Transverse colon (tissue), 4 donors: ENCODE results near the gene SH2D4B. TPM values are rescaled to one million over a fixed set of nuclear protein-coding genes. Genes with fewer than 3 reads are reported as not detected.

Source experiments
- DNase-seq: peaks from one replicate; pipeline ENCODE4 v3.0.0-alpha.2; 2019
- H3K27ac ChIP-seq, 4 donors: fragments of 200-600 bp; sonication (generic); 2 replicates each; pipeline ENCODE4 v1.5.1; 2016 to 2018; ENCODE audit warnings: inconsistent platforms in 4 of 4
- H3K27me3 ChIP-seq: fragments of 200-600 bp; sonication (generic); 2 replicates; pipeline ENCODE4 v1.5.1; 2017; ENCODE audit warnings: inconsistent platforms
- H3K36me3 ChIP-seq, 4 donors: fragments of 200-600 bp; sonication (generic); 2 replicates each; pipeline ENCODE4 v1.5.1; 2017 to 2019; ENCODE audit warnings: inconsistent platforms in 4 of 4
- H3K4me1 ChIP-seq, 4 donors: fragments of 200-600 bp; sonication (generic); 2 replicates each; pipeline ENCODE4 v1.5.1; 2017 to 2020; ENCODE audit warnings: inconsistent platforms in 4 of 4
- H3K4me3 ChIP-seq, 4 donors: fragments of 200-600 bp; sonication (generic); 1 replicate in 1 of 4; 2 replicates in 3 of 4; pipeline versions ENCODE4 v1.5.1 to v1.6.1; 2017 to 2019; ENCODE audit warnings: inconsistent platforms in 4 of 4
- H3K9me3 ChIP-seq, 2 donors: fragments of 200-600 bp; sonication (generic); 2 replicates each; pipeline ENCODE4 v1.5.1; 2017 to 2019; ENCODE audit warnings: inconsistent platforms in 2 of 2
- EP300 ChIP-seq: sonication (generic); formaldehyde crosslinking; IDR thresholded peaks from one replicate; pipeline ENCODE4 v1.6.1; 2017; ENCODE audit warnings: antibody characterized with exemption, low read depth
- POLR2A ChIP-seq: fragments of 450-650 bp; IDR thresholded peaks from one replicate; pipeline ENCODE4 v1.6.1; 2016; ENCODE audit warnings: antibody characterized with exemption, mild to moderate bottlenecking, moderate library complexity
- POLR2AphosphoS5 ChIP-seq, 3 donors: sonication (generic); formaldehyde crosslinking; IDR thresholded peaks; one replicate each; pipeline ENCODE4 v1.6.1; 2016; ENCODE audit warnings: antibody characterized with exemption in 3 of 3
- WGBS, 2 donors: methylation state at CpG; one replicate each; pipeline ENCODE4 v1.1.5; 2018; ENCODE audit warnings: low coverage in 1 of 2; 5-methylcytosine and 5-hydroxymethylcytosine counted together
- in situ Hi-C, 4 donors: fragments of 200-750 bp; cut with MboI; loops; one replicate each; pipeline versions ENCODE4 v1.15.0 to v1.15.1; 2017; ENCODE audit warnings: low sequenced_read_pairs in 3 of 4, low pct_ligation_motif_present in 1 of 4, low pct_unique_long_range_greater_than_20kb in 1 of 4
- intact Hi-C: fragments of 100-400 bp; cut with DNase I; formaldehyde crosslinking; loops from one replicate; pipeline ENCODE4 v1.15.1; 2023; ENCODE audit warnings: low total_unique reads
- total RNA-seq, 4 donors: library from RNA; depleted of rRNA; stranded (reverse); fragments of >200 nt; gene quantifications; one replicate each; pipeline ENCODE4 v1.1.0, GENCODE V29; 2016
- TF ChIP-seq, protein P1 (sequence below), 5 experiments: fragments of 200-600 bp in 3 of 5; fragments of 450-650 bp in 2 of 5; sonication (generic) in 3 of 5; IDR thresholded peaks; 1 replicate in 2 of 5; 2 replicates in 3 of 5; pipeline ENCODE4 v1.5.1; 2016 to 2017; ENCODE audit warnings: antibody characterized with exemption in 5 of 5, inconsistent platforms in 3 of 5, mild to moderate bottlenecking in 2 of 5, moderate library complexity in 1 of 5

Gene SH2D4B
- total RNA-seq, 4 donors from 2014 or later: 0.32 TPM; not detected in 3

DNA sequence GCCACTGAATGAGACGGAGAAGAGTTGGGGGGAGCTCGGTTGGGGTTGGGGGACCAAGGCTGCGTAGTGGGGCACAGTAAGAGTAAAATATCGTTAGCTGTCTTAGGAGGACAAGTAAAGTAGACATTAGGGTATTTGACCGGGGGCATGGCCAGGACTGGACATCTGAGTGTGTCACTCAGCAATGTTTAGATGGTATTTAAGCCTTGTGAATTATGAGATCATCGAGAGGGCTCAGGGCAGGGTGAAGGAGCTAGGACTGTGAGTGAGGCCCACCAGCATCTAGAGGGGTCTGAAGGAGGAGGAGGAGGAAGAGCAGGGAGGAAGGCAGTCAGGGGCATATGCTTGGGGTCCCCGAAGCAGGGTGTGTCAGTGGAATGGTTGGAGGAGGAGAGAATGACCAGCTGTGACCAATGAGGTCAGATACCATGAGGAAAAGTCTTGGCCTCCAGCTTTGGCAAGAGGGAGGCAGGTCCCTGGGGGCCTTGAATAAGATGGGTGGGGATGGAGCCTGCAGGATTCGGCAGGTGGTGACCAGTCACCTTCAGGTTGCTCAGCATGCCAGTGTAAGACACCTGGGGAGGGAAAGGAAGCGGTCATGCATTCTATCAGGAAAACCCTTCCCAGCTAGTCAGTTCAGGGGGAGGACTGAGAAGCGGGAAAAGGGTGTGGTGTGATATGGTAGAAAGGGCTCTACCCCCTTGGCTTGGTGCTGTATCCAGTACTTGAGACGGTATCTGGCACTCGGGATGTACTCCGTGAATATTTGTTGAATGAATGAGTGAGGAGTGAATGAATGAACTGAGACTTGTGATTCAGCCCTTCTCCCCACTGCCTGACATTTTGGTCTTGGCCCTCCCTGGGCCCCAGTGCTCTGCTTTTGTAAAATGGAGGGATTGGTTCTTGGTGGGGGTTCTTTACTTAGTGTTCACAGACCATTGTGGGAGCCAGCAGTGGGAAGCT, 34.8 kb upstream of the SH2D4B start:
- TF ChIP-seq, protein P1, sequence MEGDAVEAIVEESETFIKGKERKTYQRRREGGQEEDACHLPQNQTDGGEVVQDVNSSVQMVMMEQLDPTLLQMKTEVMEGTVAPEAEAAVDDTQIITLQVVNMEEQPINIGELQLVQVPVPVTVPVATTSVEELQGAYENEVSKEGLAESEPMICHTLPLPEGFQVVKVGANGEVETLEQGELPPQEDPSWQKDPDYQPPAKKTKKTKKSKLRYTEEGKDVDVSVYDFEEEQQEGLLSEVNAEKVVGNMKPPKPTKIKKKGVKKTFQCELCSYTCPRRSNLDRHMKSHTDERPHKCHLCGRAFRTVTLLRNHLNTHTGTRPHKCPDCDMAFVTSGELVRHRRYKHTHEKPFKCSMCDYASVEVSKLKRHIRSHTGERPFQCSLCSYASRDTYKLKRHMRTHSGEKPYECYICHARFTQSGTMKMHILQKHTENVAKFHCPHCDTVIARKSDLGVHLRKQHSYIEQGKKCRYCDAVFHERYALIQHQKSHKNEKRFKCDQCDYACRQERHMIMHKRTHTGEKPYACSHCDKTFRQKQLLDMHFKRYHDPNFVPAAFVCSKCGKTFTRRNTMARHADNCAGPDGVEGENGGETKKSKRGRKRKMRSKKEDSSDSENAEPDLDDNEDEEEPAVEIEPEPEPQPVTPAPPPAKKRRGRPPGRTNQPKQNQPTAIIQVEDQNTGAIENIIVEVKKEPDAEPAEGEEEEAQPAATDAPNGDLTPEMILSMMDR (IDR thresholded peaks at IDR 0.05): no peak
- TF ChIP-seq EP300 (no peak), POLR2A (no peak), POLR2AphosphoS5 (IDR thresholded peaks at IDR 0.05) (no peak)
- Histone ChIP-seq H3K27me3 (no peaks in the 10 kb centered on the region), H3K9me3 (no peaks in the 10 kb centered on the region), H3K4me1 (peaks cover 38 to 81% (median 59%) of the 10 kb centered on the region in 4 donors), H3K36me3 (no peaks in the 10 kb centered on the region), H3K27ac (peak overlapping the region; percentile 65 to 85 (median 82)), H3K4me3 (no peak overlapping the region)
- intact Hi-C loops (loop anchor here (10.0 kb wide), 1 partner anchor 118 kb away; no protein-coding TSS in a partner anchor), in situ Hi-C loops (loop anchor here (5.0 to 10.0 kb wide), 4 partner anchors 56 to 118 kb away; no protein-coding TSS in a partner anchor)
- 86 to 88% methylated on average over 2 to 13 of the region's 13 CpGs for WGBS, 2 donors
- DNase-seq: no peak

DNA sequence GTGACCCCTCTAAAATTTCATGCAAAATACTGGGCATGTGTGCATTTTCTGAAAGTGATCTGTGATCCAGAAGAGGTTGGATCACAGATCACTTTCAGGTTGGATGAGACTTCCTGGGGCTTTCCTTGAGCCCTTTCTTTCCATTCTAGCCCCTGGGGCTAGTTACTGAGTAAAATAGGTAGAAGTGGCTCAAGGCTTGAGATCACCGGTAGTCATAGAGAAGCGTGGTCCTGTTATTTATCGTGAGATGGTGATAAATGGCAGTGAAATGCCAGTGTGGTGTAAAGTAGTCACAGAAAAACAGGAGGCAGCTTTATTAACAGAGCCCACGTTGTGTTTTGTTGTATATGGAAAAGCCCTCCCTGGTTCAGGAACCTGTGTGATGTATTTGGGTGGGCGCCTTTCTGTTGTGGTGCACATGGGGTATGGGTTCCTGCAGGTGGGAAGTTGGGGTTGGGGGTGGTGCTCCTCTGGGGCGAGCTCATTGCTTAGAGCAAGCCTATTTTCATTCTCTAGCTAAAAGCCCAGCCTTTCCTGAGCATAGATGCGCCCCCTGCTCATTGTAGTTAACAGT, 34.0 kb upstream of the SH2D4B start:
- peaks cover 30 to 73% (median 51%) of the 10 kb centered on the region in 4 donors for H3K4me1 ChIP-seq
- no peaks in the 10 kb centered on the region for H3K27me3 ChIP-seq
- in situ Hi-C loops: loop anchor here (5.0 to 10.0 kb wide), 4 partner anchors 56 to 119 kb away; no protein-coding TSS in a partner anchor
- 70 to 83% methylated on average over 3 to 7 of the region's 7 CpGs for WGBS, 2 donors
- no peaks in the 10 kb centered on the region for H3K36me3 ChIP-seq
- TF ChIP-seq EP300: no peak
- TF ChIP-seq, protein P1 (IDR thresholded peaks at IDR 0.05): no peak
- TF ChIP-seq POLR2A: no peak
- TF ChIP-seq POLR2AphosphoS5 (IDR thresholded peaks at IDR 0.05): no peak
- no peaks in the 10 kb centered on the region for H3K9me3 ChIP-seq
- DNase-seq: no peak
- no peak overlapping the region for H3K4me3 ChIP-seq
- peak overlapping the region; percentile 65 to 85 (median 82) for H3K27ac ChIP-seq
- intact Hi-C loops: loop anchor here (2.0 to 10.0 kb wide), 2 partner anchors 59 to 119 kb away; no protein-coding TSS in a partner anchor

DNA sequence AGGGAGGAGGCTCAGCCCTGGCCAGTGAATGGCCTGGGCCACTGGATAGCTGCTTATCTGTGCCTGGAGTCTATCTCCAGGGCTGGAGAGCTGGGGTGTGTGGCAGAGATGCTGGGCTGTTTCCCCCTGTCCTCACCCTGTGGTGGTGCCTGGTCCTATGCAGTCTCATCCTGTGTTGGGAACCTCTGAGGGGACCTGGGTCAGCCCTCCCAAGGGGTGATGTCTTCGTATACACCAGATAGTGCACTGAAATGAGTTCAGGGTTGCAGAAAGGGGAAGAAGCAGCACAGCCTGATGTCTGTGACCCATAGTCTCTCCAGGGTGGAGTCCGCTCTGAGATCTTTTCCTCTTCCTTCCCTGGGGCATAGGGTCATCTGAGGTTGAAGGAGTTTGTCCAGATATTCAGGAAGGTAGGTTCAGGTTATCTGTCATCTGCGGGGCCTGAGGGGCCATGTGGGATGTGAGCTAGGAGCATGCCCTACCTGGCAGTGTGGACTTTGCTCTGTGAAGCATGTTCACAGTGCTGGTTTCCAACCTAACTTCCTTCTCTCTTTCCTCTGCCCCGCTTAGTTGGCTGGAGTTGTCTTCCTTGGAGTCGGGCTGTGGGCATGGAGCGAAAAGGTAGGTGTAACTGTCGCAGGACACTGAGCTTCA, 33.4 kb upstream of the SH2D4B start:
- intact Hi-C loops: loop anchor here (2.0 to 10.0 kb wide), 2 partner anchors 59 to 119 kb away; no protein-coding TSS in a partner anchor
- Histone ChIP-seq H3K27me3 (no peaks in the 10 kb centered on the region), H3K4me3 (peak overlapping the region in 1 of 4 donors; percentile 0), H3K36me3 (peaks cover 0 to 1% (median under 1%) of the 10 kb centered on the region in 4 donors), H3K27ac (peak overlapping the region; percentile 65 to 85 (median 82)), H3K9me3 (no peaks in the 10 kb centered on the region), H3K4me1 (peaks cover 24 to 67% (median 45%) of the 10 kb centered on the region in 4 donors)
- TF ChIP-seq POLR2AphosphoS5 (IDR thresholded peaks at IDR 0.05): peak in 1 of 3 donors; percentile 20
- TF ChIP-seq, protein P1 (IDR thresholded peaks at IDR 0.05): no peak
- WGBS, 2 donors: 46 to 57% methylated on average over 4 to 7 of the region's 7 CpGs
- DNase-seq: peak; percentile 48
- in situ Hi-C loops: loop anchor here (5.0 to 10.0 kb wide), 4 partner anchors 57 to 119 kb away; no protein-coding TSS in a partner anchor
